Tibial nerve (tissue), 4 donors: ENCODE results near the gene ETV1. TPM values are rescaled to one million over a fixed set of nuclear protein-coding genes. Genes with fewer than 3 reads are reported as not detected.

ENCODE experiments used
- DNase-seq, 2 donors: peaks; one replicate each; pipeline ENCODE4 v3.0.0-alpha.2; 2019; ENCODE audit warnings: low spot score in 2 of 2
- H3K27ac ChIP-seq, 4 donors: fragments of 200-600 bp; sonication (generic) in 3 of 4; one replicate each; pipeline ENCODE4 v1.5.1; 2017 to 2019; ENCODE audit warnings: mild to moderate bottlenecking in 1 of 4
- H3K27me3 ChIP-seq, 2 donors: fragments of 200-600 bp; sonication (generic) in 1 of 2; one replicate each; pipeline versions ENCODE4 v1.5.1 to v1.6.0; 2017 to 2019
- H3K36me3 ChIP-seq, 3 donors: fragments of 200-600 bp; sonication (generic); one replicate each; pipeline ENCODE4 v1.5.1; 2018 to 2019
- H3K4me1 ChIP-seq, 4 donors: fragments of 200-600 bp; sonication (generic) in 3 of 4; one replicate each; pipeline ENCODE4 v1.5.1; 2017 to 2019
- H3K4me3 ChIP-seq, 4 donors: fragments of 200-600 bp; sonication (generic) in 3 of 4; one replicate each; pipeline ENCODE4 v1.5.1; 2017 to 2019; ENCODE audit warnings: mild to moderate bottlenecking in 1 of 4, moderate library complexity in 1 of 4
- H3K9me3 ChIP-seq, 4 donors: fragments of 200-600 bp; sonication (generic) in 3 of 4; one replicate each; pipeline ENCODE4 v1.5.1; 2017 to 2019
- CTCF ChIP-seq, 5 experiments: fragments of 200-600 bp in 3 of 5; fragments of 450-650 bp in 2 of 5; sonication (generic) in 3 of 5; IDR thresholded peaks; one replicate each; pipeline ENCODE4 v1.5.1; 2016 to 2019; ENCODE audit warnings: antibody characterized with exemption in 5 of 5, mild to moderate bottlenecking in 3 of 5, moderate library complexity in 2 of 5
- EP300 ChIP-seq, 2 donors: sonication (generic); formaldehyde crosslinking; IDR thresholded peaks; one replicate each; pipeline ENCODE4 v1.6.1; 2017; ENCODE audit warnings: antibody characterized with exemption in 2 of 2, mild to moderate bottlenecking in 1 of 2
- POLR2A ChIP-seq, 2 donors: fragments of 450-650 bp; IDR thresholded peaks; one replicate each; pipeline ENCODE4 v1.6.1; 2017; ENCODE audit warnings: antibody characterized with exemption in 2 of 2, mild to moderate bottlenecking in 2 of 2, moderate library complexity in 2 of 2
- WGBS, 2 donors: methylation state at CpG; one replicate each; pipeline ENCODE4 v1.1.5; 2018; 5-methylcytosine and 5-hydroxymethylcytosine counted together
- total RNA-seq, 4 donors: library from RNA; depleted of rRNA; stranded (reverse); fragments of >200 nt; gene quantifications; one replicate each; pipeline ENCODE4 v1.1.0, GENCODE V29; 2016

ETV1 gene
- total RNA-seq, 4 donors from 2014 or later, result 8.4 to 13.3 (median 10.5) TPM

GRCh38 chr7:14020339-14020900 lies 31.0 kb upstream of the ETV1 start:
- TF ChIP-seq EP300 (IDR thresholded peaks at IDR 0.05) (no peak), POLR2A (IDR thresholded peaks at IDR 0.05) (no peak), CTCF (IDR thresholded peaks at IDR 0.05) (no peak)
- Histone ChIP-seq H3K9me3 (no peaks in the 10 kb centered on the region), H3K4me1 (no peaks in the 10 kb centered on the region), H3K27ac (no peak overlapping the region), H3K36me3 (no peaks in the 10 kb centered on the region), H3K4me3 (no peak overlapping the region), H3K27me3 (no peaks in the 10 kb centered on the region)
- DNase-seq, result no peak
- 76 to 79% methylated on average over 2 of the region's 2 CpGs for WGBS, 2 donors

GRCh38 chr7:14018751-14019150 lies 29.3 kb upstream of the ETV1 start:
- H3K4me1 ChIP-seq, result no peaks in the 10 kb centered on the region
- TF ChIP-seq EP300 (IDR thresholded peaks at IDR 0.05) (no peak), CTCF (IDR thresholded peaks at IDR 0.05) (no peak), POLR2A (IDR thresholded peaks at IDR 0.05) (no peak)
- H3K36me3 ChIP-seq, result no peaks in the 10 kb centered on the region
- no peaks in the 10 kb centered on the region for H3K27me3 ChIP-seq
- no peak overlapping the region for H3K27ac ChIP-seq
- H3K4me3 ChIP-seq, result no peak overlapping the region
- DNase-seq, result no peak
- WGBS, 2 donors, result 89% methylated on average over 5 of the region's 5 CpGs
- H3K9me3 ChIP-seq, result no peaks in the 10 kb centered on the region

- Histone ChIP-seq H3K27ac (no peak overlapping the region), H3K4me1 (no peaks in the 10 kb centered on the region), H3K27me3 (no peaks in the 10 kb centered on the region), H3K36me3 (no peaks in the 10 kb centered on the region), H3K4me3 (no peak overlapping the region), H3K9me3 (no peaks in the 10 kb centered on the region)
- DNase-seq, result no peak
- TF ChIP-seq POLR2A (IDR thresholded peaks at IDR 0.05) (no peak), EP300 (IDR thresholded peaks at IDR 0.05) (no peak), CTCF (IDR thresholded peaks at IDR 0.05) (no peak)
- WGBS, 2 donors, result 92 to 95% methylated on average over 2 of the region's 2 CpGs
Measured at GRCh38 chr7:14016950-14017349, 27.5 kb upstream of the ETV1 start.

- Histone ChIP-seq H3K27ac (no peak overlapping the region), H3K36me3 (no peaks in the 10 kb centered on the region), H3K4me1 (no peaks in the 10 kb centered on the region), H3K4me3 (no peak overlapping the region), H3K9me3 (no peaks in the 10 kb centered on the region), H3K27me3 (no peaks in the 10 kb centered on the region)
- TF ChIP-seq CTCF (IDR thresholded peaks at IDR 0.05) (no peak), POLR2A (IDR thresholded peaks at IDR 0.05) (no peak), EP300 (IDR thresholded peaks at IDR 0.05) (no peak)
- 61 to 66% methylated on average over 1 of the region's 1 CpG for WGBS, 2 donors
- DNase-seq, result no peak
Measured at GRCh38 chr7:14013898-14014297, 24.4 kb upstream of the ETV1 start.

- Histone ChIP-seq H3K4me1 (no peaks in the 10 kb centered on the region), H3K4me3 (no peak overlapping the region), H3K36me3 (no peaks in the 10 kb centered on the region), H3K27ac (no peak overlapping the region), H3K9me3 (no peaks in the 10 kb centered on the region), H3K27me3 (no peaks in the 10 kb centered on the region)
- DNase-seq, result no peak
- TF ChIP-seq POLR2A (IDR thresholded peaks at IDR 0.05) (no peak), CTCF (IDR thresholded peaks at IDR 0.05) (no peak), EP300 (IDR thresholded peaks at IDR 0.05) (no peak)
- WGBS, 2 donors, result 94 to 97% methylated on average over 10 of the region's 10 CpGs
Measured at GRCh38 chr7:14009453-14010418, 20.3 kb upstream of the ETV1 start.
